IMR-90 (cell line): ENCODE results near the gene PRDM15. TPM values are rescaled to one million over a fixed set of nuclear protein-coding genes. Genes with fewer than 3 reads are reported as not detected.

ENCODE experiments used
- ATAC-seq: fragments of 200-7000 bp; cut with Tn5 transposase; 2 replicates; pipeline ENCODE4 v1.9.1; 2020; ENCODE audit warnings: low read depth, mild to moderate bottlenecking, moderate library complexity
- BruUV-seq: library from RNA; stranded (reverse); fragments of 400-500 nt; replicated peaks from 2 replicates; lab custom pipeline; 2021; lab: Mats Ljungman, UMichigan
- CTCF ChIA-PET: fragments of 300-600 bp; formaldehyde crosslinking; extraction: SDS; loops from one replicate; lab custom pipeline; 2021; ENCODE audit warnings: antibody characterized with exemption; lab: Yijun Ruan, JAX
- POLR2A ChIA-PET: fragments of 300-600 bp; sonication (Branson Sonifier 250); formaldehyde crosslinking; loops from one replicate; lab custom pipeline; 2022; ENCODE audit warnings: antibody characterized with exemption; ENCODE audit not compliant: unreplicated experiment; lab: Charles Lee
- DNase-seq: peaks from one replicate; pipeline ENCODE4 v3.0.0; 2013
- H2AFZ ChIP-seq: replicated peaks from 2 replicates; pipeline ENCODE3; 2013; ENCODE audit warnings: low read length, mild to moderate bottlenecking; ENCODE audit not compliant: poor library complexity
- H2AK5ac ChIP-seq: 2 replicates; pipeline ENCODE4 v1.6.1; 2013; ENCODE audit warnings: low read depth, low read length, inconsistent platforms
- H2AK9ac ChIP-seq: replicated peaks from 2 replicates; pipeline ENCODE3; 2013; ENCODE audit warnings: mild to moderate bottlenecking, low read depth, low read length, moderate library complexity; ENCODE audit not compliant: poor library complexity
- H2BK120ac ChIP-seq: 2 replicates; pipeline ENCODE4 v1.6.1; 2013; ENCODE audit warnings: low read depth, low read length, inconsistent platforms
- H2BK15ac ChIP-seq: 3 replicates; pipeline ENCODE4 v1.6.1; 2013; ENCODE audit warnings: low read depth, low read length, inconsistent platforms
- H2BK20ac ChIP-seq: 2 replicates; pipeline ENCODE4 v1.6.1; 2013; ENCODE audit warnings: low read depth, mild to moderate bottlenecking, inconsistent platforms, low read length, moderate library complexity
- H2BK5ac ChIP-seq: 2 replicates; pipeline ENCODE4 v1.6.1; 2013; ENCODE audit warnings: mild to moderate bottlenecking, low read depth, low read length, inconsistent platforms; ENCODE audit not compliant: poor library complexity, severe bottlenecking
- H3K14ac ChIP-seq: replicated peaks from 2 replicates; pipeline ENCODE4 v1.6.1; 2013; ENCODE audit warnings: low read depth, low read length, inconsistent platforms
- H3K18ac ChIP-seq: 2 replicates; pipeline ENCODE4 v1.6.1; 2013; ENCODE audit warnings: low read depth, low read length, control low read depth
- H3K23ac ChIP-seq: 2 replicates; pipeline ENCODE4 v1.6.1; 2013; ENCODE audit warnings: low read depth, low read length, inconsistent platforms
- H3K27ac ChIP-seq: 2 replicates; pipeline ENCODE4 v1.5.1; 2013; ENCODE audit warnings: mild to moderate bottlenecking, control low read depth, low read length; ENCODE audit not compliant: insufficient read depth
- H3K27me3 ChIP-seq: 2 replicates; pipeline ENCODE4 v1.6.1; 2013; ENCODE audit warnings: low read length; ENCODE audit not compliant: control insufficient read depth, insufficient read depth
- H3K36me3 ChIP-seq: 2 replicates; pipeline ENCODE4 v1.6.1; 2013; ENCODE audit warnings: low read length, mixed read lengths; ENCODE audit not compliant: control insufficient read depth, insufficient read depth
- H3K4ac ChIP-seq: 2 replicates; pipeline ENCODE4 v1.6.1; 2013; ENCODE audit warnings: low read depth, low read length, inconsistent platforms
- H3K4me1 ChIP-seq: 2 replicates; pipeline ENCODE4 v1.6.1; 2013; ENCODE audit warnings: low read length, mixed read lengths; ENCODE audit not compliant: control insufficient read depth, insufficient read depth
- H3K4me2 ChIP-seq: 2 replicates; pipeline ENCODE4 v1.6.1; 2013; ENCODE audit warnings: low read depth, mild to moderate bottlenecking, control low read depth, low read length, moderate library complexity
- H3K4me3 ChIP-seq: 2 replicates; pipeline ENCODE4 v1.5.1; 2013; ENCODE audit warnings: low read depth, mild to moderate bottlenecking, control low read depth, low read length, moderate library complexity; ENCODE audit not compliant: insufficient read depth
- H3K56ac ChIP-seq: 2 replicates; pipeline ENCODE4 v1.6.1; 2013; ENCODE audit warnings: low read length, inconsistent platforms; ENCODE audit not compliant: insufficient read depth; ENCODE audit errors: extremely low read depth
- H3K79me1 ChIP-seq, 2 experiments: 2 replicates each; pipeline ENCODE4 v1.6.1; 2013; ENCODE audit warnings: low read length in 2 of 2, inconsistent platforms in 1 of 2, low read depth in 1 of 2
- H3K9ac ChIP-seq: 2 replicates; pipeline ENCODE4 v1.6.1; 2013; ENCODE audit warnings: low read depth, low read length, control low read depth
- H3K9me1 ChIP-seq: 2 replicates; pipeline ENCODE4 v1.6.1; 2013; ENCODE audit warnings: low read length, inconsistent platforms; ENCODE audit not compliant: insufficient read depth
- H3K9me3 ChIP-seq: 2 replicates; pipeline ENCODE4 v1.6.1; 2013; ENCODE audit warnings: low read length; ENCODE audit not compliant: control insufficient read depth, insufficient read depth
- H4K20me1 ChIP-seq: 2 replicates; pipeline ENCODE4 v1.6.1; 2013; ENCODE audit warnings: low read length, inconsistent platforms; ENCODE audit not compliant: insufficient read depth
- H4K5ac ChIP-seq: 2 replicates; pipeline ENCODE4 v1.6.1; 2013; ENCODE audit warnings: mild to moderate bottlenecking, low read depth, low read length, control low read depth
- H4K8ac ChIP-seq, 2 experiments: 2 replicates each; pipeline ENCODE4 v1.6.1; 2013; ENCODE audit warnings: low read depth in 2 of 2, low read length in 2 of 2, control low read depth in 1 of 2, inconsistent platforms in 1 of 2
- H4K91ac ChIP-seq: 2 replicates; pipeline ENCODE4 v1.6.1; 2013; ENCODE audit warnings: low read depth, low read length, inconsistent platforms; ENCODE audit not compliant: insufficient read depth
- BHLHE40 ChIP-seq: fragments of 150-350 bp; IDR thresholded peaks from 2 replicates; pipeline ENCODE4 v1.6.1; 2016; ENCODE audit warnings: mild to moderate bottlenecking, low read depth, low read length
- CEBPB ChIP-seq: IDR thresholded peaks from 2 replicates; pipeline ENCODE4 v1.6.1; 2012; ENCODE audit warnings: low read depth, low read length, improper control_type of control experiment
- CHD1 ChIP-seq: IDR thresholded peaks from 2 replicates; pipeline ENCODE4 v1.6.1; 2012; ENCODE audit warnings: low read depth, low read length, improper control_type of control experiment
- ELK1 ChIP-seq: fragments of 150-350 bp; IDR thresholded peaks from 2 replicates; pipeline ENCODE4 v1.6.1; 2016; ENCODE audit warnings: low read depth, mild to moderate bottlenecking, low read length, moderate library complexity, borderline replicate concordance
- MAFK ChIP-seq: IDR thresholded peaks from 2 replicates; pipeline ENCODE4 v1.6.1; 2012; ENCODE audit warnings: low read depth, low read length, improper control_type of control experiment
- MAZ ChIP-seq: IDR thresholded peaks from 2 replicates; pipeline ENCODE4 v1.6.1; 2012; ENCODE audit warnings: low read depth, mild to moderate bottlenecking, low read length, improper control_type of control experiment, moderate library complexity, borderline replicate concordance
- MXI1 ChIP-seq: IDR thresholded peaks from 2 replicates; pipeline ENCODE4 v1.6.1; 2012; ENCODE audit warnings: low read depth, mild to moderate bottlenecking, low read length, moderate library complexity, borderline replicate concordance
- NFE2L2 ChIP-seq: fragments of 150-350 bp; IDR thresholded peaks from 2 replicates; pipeline ENCODE4 v1.6.1; 2016; ENCODE audit warnings: low read depth, mild to moderate bottlenecking, low read length
- RAD21 ChIP-seq: IDR thresholded peaks from 2 replicates; pipeline ENCODE4 v1.6.1; 2012; ENCODE audit warnings: low read length, improper control_type of control experiment
- RFX5 ChIP-seq: IDR thresholded peaks from 2 replicates; pipeline ENCODE4 v1.8.0; 2012; ENCODE audit warnings: low read depth, mild to moderate bottlenecking, low read length, moderate library complexity
- SMC3 ChIP-seq: fragments of 150-350 bp; IDR thresholded peaks from 2 replicates; pipeline ENCODE4 v1.6.1; 2016; ENCODE audit warnings: low read depth, mild to moderate bottlenecking, antibody characterized with exemption, low read length, moderate library complexity
- WGBS, 2 experiments: methylation state at CpG; one replicate each; pipeline versions ENCODE4 v1.1.5 to v1.1.7; 2013; ENCODE audit warnings: missing lambda C conversion rate in 2 of 2; ENCODE audit not compliant: insufficient read length in 1 of 2; ENCODE audit errors: extremely low coverage in 2 of 2; 5-methylcytosine and 5-hydroxymethylcytosine counted together
- dilution Hi-C: fragments of 300-500 bp; cut with HindIII; formaldehyde crosslinking; loops from one replicate; pipeline ENCODE4 v1.14.3; 2018; ENCODE audit warnings: low sequenced_read_pairs; ENCODE audit not compliant: unreplicated experiment
- in situ Hi-C: fragments of 300-500 bp; cut with MboI; formaldehyde crosslinking; loops from 3 replicates; pipeline ENCODE4 v1.14.3; 2019; ENCODE audit warnings: low sequenced_read_pairs, inconsistent platforms, mixed read lengths
- intact Hi-C: fragments of 100-400 bp; cut with micrococcal nuclease; formaldehyde crosslinking; loops from 2 replicates; pipeline ENCODE4 v1.10.0; 2022
- polyA plus RNA-seq, 3 experiments: library from polyadenylated mRNA; depleted of rRNA; stranded (reverse); fragments of >200 nt; gene quantifications; 2 replicates each; pipeline ENCODE4 v1.2.3, GENCODE V29; 2012; ENCODE audit warnings: low replicate concordance in 1 of 3
- total RNA-seq: library from RNA; depleted of rRNA; stranded (reverse); fragments of >200 nt; gene quantifications from 2 replicates; pipeline ENCODE4 v1.2.3, GENCODE V29; 2012
- TF ChIP-seq, protein P1 (sequence below): conservative IDR thresholded peaks from 2 replicates; pipeline ENCODE4 v1.5.1; 2012; ENCODE audit warnings: mild to moderate bottlenecking, low read depth, low read length, improper control_type of control experiment

The PRDM15 gene
- total and polyA plus RNA-seq, 2 of the 4 experiments (the other 2 are of a cell fraction), result 7.3 to 8.8 TPM

DNA sequence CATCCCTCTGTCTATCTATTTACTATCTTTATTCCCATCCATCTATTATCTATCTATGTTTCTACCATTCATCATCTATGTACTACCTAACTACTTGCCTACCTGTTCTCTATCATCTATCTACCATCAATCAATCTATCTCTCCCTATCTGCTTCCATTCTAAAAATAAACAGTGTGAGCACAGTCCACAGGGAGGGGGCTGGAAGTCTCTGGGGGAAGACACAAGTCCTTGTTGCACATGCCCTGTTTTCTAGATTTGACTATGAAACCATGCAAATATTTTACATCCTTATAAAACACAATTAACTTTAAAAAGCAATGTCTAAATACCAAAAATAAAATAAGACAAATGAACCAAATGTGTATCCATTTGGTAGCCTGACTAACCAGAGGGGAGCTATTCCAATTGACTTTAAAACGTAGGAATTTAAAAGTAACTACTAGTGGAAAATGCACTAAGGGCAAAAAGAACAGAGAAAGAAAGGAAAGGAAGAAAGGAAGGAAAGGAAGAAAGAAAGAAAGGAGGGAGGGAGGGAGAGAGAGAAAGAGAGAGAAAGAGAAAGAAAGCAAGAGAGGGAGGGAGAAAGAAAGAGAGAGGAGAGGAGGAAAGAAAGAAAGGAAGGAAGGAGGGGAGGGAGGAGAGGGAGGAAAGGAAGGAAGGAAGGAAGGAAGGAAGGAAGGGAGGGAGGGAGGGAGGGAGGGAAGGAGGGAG, 98.7 kb downstream of the PRDM15 start:
- H2AK5ac ChIP-seq, result no peak overlapping the region
- H3K23ac ChIP-seq, result no peak overlapping the region
- no peaks in the 10 kb centered on the region for H3K79me1 ChIP-seq
- BruUV-seq, result no TSS peak
- no peak overlapping the region for H3K4me2 ChIP-seq
- no peak for ATAC-seq
- no peak overlapping the region for H2AFZ ChIP-seq
- no peak overlapping the region for H3K27ac ChIP-seq
- no peak overlapping the region for H3K9ac ChIP-seq
- H2BK15ac ChIP-seq, result no peak overlapping the region
- H4K20me1 ChIP-seq, result no peaks in the 10 kb centered on the region
- H3K4me1 ChIP-seq, result no peaks in the 10 kb centered on the region
- ChIA-PET CTCF (no interaction called here), POLR2A (no interaction called here)
- no peak overlapping the region for H2BK120ac ChIP-seq
- H3K9me1 ChIP-seq, result no peaks in the 10 kb centered on the region
- intact Hi-C loops (no loop called here), in situ Hi-C loops (loop anchor here (25.0 kb wide), 1 partner anchor 493 kb away; no protein-coding TSS in a partner anchor), dilution Hi-C loops (no loop called here)
- WGBS, 2 experiments, result no CpG with 5 or more reads among the region's 1 CpG
- H2AK9ac ChIP-seq, result no peak overlapping the region
- no peak overlapping the region for H4K5ac ChIP-seq
- no peak overlapping the region for H4K8ac ChIP-seq
- no peak overlapping the region for H3K4ac ChIP-seq
- peaks cover 51% of the 10 kb centered on the region for H3K27me3 ChIP-seq
- no peak for TF ChIP-seq ELK1
- TF ChIP-seq CEBPB, result no peak
- no peak for TF ChIP-seq MAFK
- TF ChIP-seq, protein P1, sequence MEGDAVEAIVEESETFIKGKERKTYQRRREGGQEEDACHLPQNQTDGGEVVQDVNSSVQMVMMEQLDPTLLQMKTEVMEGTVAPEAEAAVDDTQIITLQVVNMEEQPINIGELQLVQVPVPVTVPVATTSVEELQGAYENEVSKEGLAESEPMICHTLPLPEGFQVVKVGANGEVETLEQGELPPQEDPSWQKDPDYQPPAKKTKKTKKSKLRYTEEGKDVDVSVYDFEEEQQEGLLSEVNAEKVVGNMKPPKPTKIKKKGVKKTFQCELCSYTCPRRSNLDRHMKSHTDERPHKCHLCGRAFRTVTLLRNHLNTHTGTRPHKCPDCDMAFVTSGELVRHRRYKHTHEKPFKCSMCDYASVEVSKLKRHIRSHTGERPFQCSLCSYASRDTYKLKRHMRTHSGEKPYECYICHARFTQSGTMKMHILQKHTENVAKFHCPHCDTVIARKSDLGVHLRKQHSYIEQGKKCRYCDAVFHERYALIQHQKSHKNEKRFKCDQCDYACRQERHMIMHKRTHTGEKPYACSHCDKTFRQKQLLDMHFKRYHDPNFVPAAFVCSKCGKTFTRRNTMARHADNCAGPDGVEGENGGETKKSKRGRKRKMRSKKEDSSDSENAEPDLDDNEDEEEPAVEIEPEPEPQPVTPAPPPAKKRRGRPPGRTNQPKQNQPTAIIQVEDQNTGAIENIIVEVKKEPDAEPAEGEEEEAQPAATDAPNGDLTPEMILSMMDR, result no peak
- no peak for TF ChIP-seq CHD1
- no peak for TF ChIP-seq RFX5
- no peak for TF ChIP-seq SMC3
- no peak for TF ChIP-seq MAZ
- no peak for TF ChIP-seq BHLHE40
- no peak for TF ChIP-seq MXI1
- TF ChIP-seq NFE2L2, result no peak
- TF ChIP-seq RAD21, result no peak
- no peak overlapping the region for H4K91ac ChIP-seq
- no peak overlapping the region for H2BK5ac ChIP-seq
- H3K18ac ChIP-seq, result no peak overlapping the region
- no peak for DNase-seq
- no peaks in the 10 kb centered on the region for H3K36me3 ChIP-seq
- no peak overlapping the region for H3K56ac ChIP-seq
- H3K14ac ChIP-seq, result no peak overlapping the region
- no peak overlapping the region for H3K4me3 ChIP-seq
- 0 out of 2 replicates have a peak, but pooled peaks cover 2% of the 10 kb centered on the region for H3K9me3 ChIP-seq
- H2BK20ac ChIP-seq, result no peak overlapping the region
